ENCODE results near the gene RREB1. TPM values are rescaled to one million over a fixed set of nuclear protein-coding genes. Genes with fewer than 3 reads are reported as not detected.

RREB1 gene
- total and polyA plus RNA-seq, 2 of the 4 experiments (the other 2 are of a cell fraction), result 8.4 to 14.5 TPM

DNA sequence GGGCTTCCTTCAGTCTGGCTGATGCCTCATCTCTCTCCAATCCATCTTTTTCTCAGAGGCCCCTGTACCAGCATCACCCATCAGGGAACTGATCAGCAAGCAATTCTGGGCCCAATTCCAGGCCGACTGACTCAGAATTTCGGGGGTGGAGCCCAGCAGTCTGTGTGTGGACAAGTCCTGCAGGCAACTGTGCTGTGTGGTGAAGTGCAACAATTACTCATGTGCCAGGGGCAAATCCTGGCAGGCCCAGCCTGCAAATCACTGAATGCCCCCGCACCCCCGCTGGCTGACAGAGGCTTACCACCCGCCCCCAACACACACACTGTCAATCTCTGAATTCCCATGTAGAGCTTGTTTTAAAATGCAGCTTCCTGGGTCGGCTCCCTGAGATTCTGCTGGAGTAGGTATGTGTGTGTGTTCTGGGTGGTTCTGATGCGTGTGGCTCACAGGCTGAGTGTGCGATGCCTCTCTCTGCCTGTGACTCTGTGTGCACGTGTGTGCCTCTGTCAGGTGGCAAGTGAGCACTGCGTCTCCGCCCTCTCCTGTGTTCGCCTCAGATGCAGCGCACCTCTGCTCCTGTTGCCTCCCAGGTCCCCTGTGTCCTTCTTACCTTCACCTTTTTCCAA, 159.8 kb downstream of the RREB1 start:
- no peak overlapping the region for H3K56ac ChIP-seq (ENCODE audit: extremely low read depth, insufficient read depth, low read length)
- POLR2A ChIA-PET (ENCODE audit: unreplicated experiment), result no interaction called here
- 81% methylated on average over 6 of the region's 13 CpGs; no CpG with 5 or more reads in 1 of the 2 experiments for WGBS, 2 experiments (ENCODE audit: extremely low coverage in 2 of 2, insufficient read length in 1 of 2)
- no peak overlapping the region for H3K4me3 ChIP-seq (ENCODE audit: insufficient read depth, low read depth, low read length)
- BruUV-seq (replicated peaks), result no TSS peak
- peak overlapping the region; percentile 27 for H2BK5ac ChIP-seq (ENCODE audit: low read depth, low read length, poor library complexity, severe bottlenecking)
- H2BK15ac ChIP-seq (ENCODE audit: low read depth, low read length), result no peak overlapping the region
- H4K8ac ChIP-seq (ENCODE audit: low read depth in 2 of 2, low read length in 2 of 2), result peak overlapping the region in 1 of 2 experiments; percentile 58; a peak in 2 of 4 replicates
- ATAC-seq (ENCODE audit: low read depth) (peak; percentile 97), DNase-seq (peak; percentile 94)
- intact Hi-C loops (cut with micrococcal nuclease), result no loop called here
- H4K20me1 ChIP-seq (ENCODE audit: insufficient read depth, low read length), result no peaks in the 10 kb centered on the region
- no peak overlapping the region; the same call in 1 of the 2 replicates for H3K27ac ChIP-seq (ENCODE audit: insufficient read depth, low read length)
- H3K4me2 ChIP-seq (ENCODE audit: low read depth, low read length), result peak overlapping the region; percentile 34; the same call in 1 of the 2 replicates
- H3K9me1 ChIP-seq (ENCODE audit: insufficient read depth, low read length), result 0 out of 2 replicates have a peak, but pooled peaks cover 7% of the 10 kb centered on the region
- no peaks in the 10 kb centered on the region for H3K27me3 ChIP-seq (ENCODE audit: control insufficient read depth, insufficient read depth, low read length)
- H2AFZ ChIP-seq (replicated peaks; ENCODE audit: low read length, poor library complexity), result peak overlapping the region; percentile 71
- in situ Hi-C loops (cut with MboI; ENCODE audit: low sequenced_read_pairs), result no loop called here
- H2AK5ac ChIP-seq (ENCODE audit: low read depth, low read length), result peak overlapping the region; percentile 89; the same call in 1 of the 2 replicates
- H2BK20ac ChIP-seq (ENCODE audit: low read depth, low read length), result no peak overlapping the region
- no peaks in the 10 kb centered on the region for H3K79me1 ChIP-seq (ENCODE audit: low read depth in 1 of 2, low read length in 2 of 2)
- H3K4me1 ChIP-seq (ENCODE audit: control insufficient read depth, insufficient read depth, low read length), result peaks cover 4% of the 10 kb centered on the region
- CTCF ChIA-PET, result no interaction called here
- peaks cover 5% of the 10 kb centered on the region for H3K9me3 ChIP-seq (ENCODE audit: control insufficient read depth, insufficient read depth, low read length)
- no peaks in the 10 kb centered on the region for H3K36me3 ChIP-seq (ENCODE audit: control insufficient read depth, insufficient read depth, low read length)
- dilution Hi-C loops (cut with HindIII; ENCODE audit: low sequenced_read_pairs, unreplicated experiment), result no loop called here
- H2AK9ac ChIP-seq (replicated peaks; ENCODE audit: low read depth, low read length, poor library complexity), result peak overlapping the region; percentile 82
- no peak overlapping the region for H4K91ac ChIP-seq (ENCODE audit: insufficient read depth, low read depth, low read length)
- peak overlapping the region; percentile 30; the same call in 1 of the 2 replicates for H2BK120ac ChIP-seq (ENCODE audit: low read depth, low read length)
- no peak overlapping the region for H3K23ac ChIP-seq (ENCODE audit: low read depth, low read length)
- peak overlapping the region; percentile 61 for H3K18ac ChIP-seq (ENCODE audit: low read depth, low read length)
- H3K14ac ChIP-seq (replicated peaks; ENCODE audit: low read depth, low read length), result 0 out of 2 replicates have a peak overlapping the region, but pooled peaks have one; percentile 17
- H4K5ac ChIP-seq (ENCODE audit: low read depth, low read length), result no peak overlapping the region
- peak overlapping the region; percentile 81 for H3K4ac ChIP-seq (ENCODE audit: low read depth, low read length)
- no peak overlapping the region for H3K9ac ChIP-seq (ENCODE audit: low read depth, low read length)
- TF ChIP-seq BHLHE40 (IDR thresholded peaks at IDR 0.05; ENCODE audit: low read depth, low read length) (peak; percentile 56; the same call in 1 of the 2 replicates), MXI1 (IDR thresholded peaks at IDR 0.05; ENCODE audit: borderline replicate concordance, low read depth, low read length) (no peak), MAZ (IDR thresholded peaks at IDR 0.05; ENCODE audit: borderline replicate concordance, low read depth, low read length) (peak; percentile 66), FOS (IDR thresholded peaks at IDR 0.05; ENCODE audit: low read depth, low read length) (peak; percentile 42; the same call in 1 of the 2 replicates), RFX5 (IDR thresholded peaks at IDR 0.05; ENCODE audit: low read depth, low read length) (no peak), CEBPB (IDR thresholded peaks at IDR 0.05; ENCODE audit: low read depth, low read length) (peak; percentile 29; the same call in 1 of the 2 replicates), NFE2L2 (IDR thresholded peaks at IDR 0.05; ENCODE audit: low read depth, low read length) (no peak), POLR2A (IDR thresholded peaks at IDR 0.05; ENCODE audit: low read depth, low read length) (no peak), MAFK (IDR thresholded peaks at IDR 0.05; ENCODE audit: low read depth, low read length) (0 out of 2 replicates have a peak, but pooled peaks have one; percentile 3), RAD21 (IDR thresholded peaks at IDR 0.05; ENCODE audit: low read length) (no peak), RCOR1 (IDR thresholded peaks at IDR 0.05; ENCODE audit: insufficient replicate concordance, low read length) (no peak), CHD1 (IDR thresholded peaks at IDR 0.05; ENCODE audit: low read depth, low read length) (no peak)
- TF ChIP-seq, protein P1, sequence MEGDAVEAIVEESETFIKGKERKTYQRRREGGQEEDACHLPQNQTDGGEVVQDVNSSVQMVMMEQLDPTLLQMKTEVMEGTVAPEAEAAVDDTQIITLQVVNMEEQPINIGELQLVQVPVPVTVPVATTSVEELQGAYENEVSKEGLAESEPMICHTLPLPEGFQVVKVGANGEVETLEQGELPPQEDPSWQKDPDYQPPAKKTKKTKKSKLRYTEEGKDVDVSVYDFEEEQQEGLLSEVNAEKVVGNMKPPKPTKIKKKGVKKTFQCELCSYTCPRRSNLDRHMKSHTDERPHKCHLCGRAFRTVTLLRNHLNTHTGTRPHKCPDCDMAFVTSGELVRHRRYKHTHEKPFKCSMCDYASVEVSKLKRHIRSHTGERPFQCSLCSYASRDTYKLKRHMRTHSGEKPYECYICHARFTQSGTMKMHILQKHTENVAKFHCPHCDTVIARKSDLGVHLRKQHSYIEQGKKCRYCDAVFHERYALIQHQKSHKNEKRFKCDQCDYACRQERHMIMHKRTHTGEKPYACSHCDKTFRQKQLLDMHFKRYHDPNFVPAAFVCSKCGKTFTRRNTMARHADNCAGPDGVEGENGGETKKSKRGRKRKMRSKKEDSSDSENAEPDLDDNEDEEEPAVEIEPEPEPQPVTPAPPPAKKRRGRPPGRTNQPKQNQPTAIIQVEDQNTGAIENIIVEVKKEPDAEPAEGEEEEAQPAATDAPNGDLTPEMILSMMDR (conservative IDR thresholded peaks at IDR 0.05; ENCODE audit: low read depth, low read length), result no peak
- TF ChIP-seq, protein P2, sequence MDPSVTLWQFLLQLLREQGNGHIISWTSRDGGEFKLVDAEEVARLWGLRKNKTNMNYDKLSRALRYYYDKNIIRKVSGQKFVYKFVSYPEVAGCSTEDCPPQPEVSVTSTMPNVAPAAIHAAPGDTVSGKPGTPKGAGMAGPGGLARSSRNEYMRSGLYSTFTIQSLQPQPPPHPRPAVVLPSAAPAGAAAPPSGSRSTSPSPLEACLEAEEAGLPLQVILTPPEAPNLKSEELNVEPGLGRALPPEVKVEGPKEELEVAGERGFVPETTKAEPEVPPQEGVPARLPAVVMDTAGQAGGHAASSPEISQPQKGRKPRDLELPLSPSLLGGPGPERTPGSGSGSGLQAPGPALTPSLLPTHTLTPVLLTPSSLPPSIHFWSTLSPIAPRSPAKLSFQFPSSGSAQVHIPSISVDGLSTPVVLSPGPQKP (IDR thresholded peaks at IDR 0.05; ENCODE audit: borderline replicate concordance, low read depth, low read length), result no peak
- TF ChIP-seq, protein P3, sequence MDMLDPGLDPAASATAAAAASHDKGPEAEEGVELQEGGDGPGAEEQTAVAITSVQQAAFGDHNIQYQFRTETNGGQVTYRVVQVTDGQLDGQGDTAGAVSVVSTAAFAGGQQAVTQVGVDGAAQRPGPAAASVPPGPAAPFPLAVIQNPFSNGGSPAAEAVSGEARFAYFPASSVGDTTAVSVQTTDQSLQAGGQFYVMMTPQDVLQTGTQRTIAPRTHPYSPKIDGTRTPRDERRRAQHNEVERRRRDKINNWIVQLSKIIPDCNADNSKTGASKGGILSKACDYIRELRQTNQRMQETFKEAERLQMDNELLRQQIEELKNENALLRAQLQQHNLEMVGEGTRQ (IDR thresholded peaks at IDR 0.05; ENCODE audit: low read depth, low read length), result no peak
